Measurements from ENCODE around the gene ZNF77. TPM values are rescaled to one million over a fixed set of nuclear protein-coding genes. Genes with fewer than 3 reads are reported as not detected.

The ZNF77 gene
- polyA plus RNA-seq, 1 of the 3 experiments (the other 2 are of a cell fraction), result 4.4 TPM

DNA sequence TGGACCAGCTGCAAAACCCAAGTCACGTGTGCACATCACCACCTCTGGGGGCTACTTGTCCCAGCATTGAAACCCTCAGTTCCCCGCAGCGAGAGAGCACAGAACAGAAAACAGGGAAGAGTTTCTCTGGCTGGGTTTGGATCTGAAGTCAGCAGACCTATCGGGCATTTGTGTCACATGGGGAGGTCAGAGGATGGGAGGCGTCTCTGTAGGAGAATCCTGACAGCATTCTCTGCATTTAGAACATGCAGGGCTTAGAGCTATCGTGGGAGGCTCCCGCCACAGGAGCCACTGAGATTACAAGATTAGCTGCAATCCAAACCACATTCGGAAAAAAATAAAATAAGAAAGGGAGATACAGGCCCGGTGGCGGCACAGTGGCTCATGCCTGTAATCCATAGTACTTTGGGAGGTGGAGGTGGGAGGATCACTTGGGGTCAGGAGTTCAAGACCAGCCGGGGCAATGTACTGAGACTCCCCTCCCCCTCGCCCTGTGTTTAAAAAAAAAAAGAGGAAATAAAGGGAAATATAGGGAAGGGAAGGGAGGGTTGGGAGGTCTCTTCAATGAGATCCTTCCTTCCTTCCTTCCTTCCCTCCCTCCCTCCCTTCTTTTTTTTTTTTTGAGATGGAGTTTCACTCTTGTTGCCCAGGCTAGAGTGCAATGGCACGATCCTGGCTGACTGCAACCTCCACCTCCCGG lies 29.7 kb upstream of the ZNF77 start:
- 55% methylated on average over 14 of the region's 14 CpGs for WGBS (ENCODE audit: low lambda C conversion rate)
- Histone ChIP-seq H3K36me3 (replicated peaks in 1 of 2; ENCODE audit: control insufficient read depth in 1 of 2, insufficient read depth in 2 of 2, low read length in 1 of 2) (no peaks in the 10 kb centered on the region), H4K20me1 (ENCODE audit: insufficient read depth) (no peaks in the 10 kb centered on the region), H3K27ac (ENCODE audit: low read depth in 2 of 2, low read length in 1 of 2) (no peak overlapping the region), H3K9me3 (no peaks in the 10 kb centered on the region), H3F3A (replicated peaks; ENCODE audit: insufficient read depth) (peaks cover 8% of the 10 kb centered on the region), H3K4me1 (ENCODE audit: control insufficient read depth in 1 of 2, insufficient read depth in 2 of 2, low read depth in 1 of 2, low read length in 1 of 2) (peaks cover 0 to 8% of the 10 kb centered on the region in 2 experiments; a peak in 2 of 4 replicates), H3K27me3 (ENCODE audit: insufficient read depth) (no peaks in the 10 kb centered on the region), H2AFZ (ENCODE audit: low read depth) (no peak overlapping the region), H3K9ac (no peak overlapping the region), H3K4me3 (ENCODE audit: low read depth in 2 of 2, low read length in 1 of 2) (no peak overlapping the region), H3K79me2 (ENCODE audit: insufficient read depth) (no peaks in the 10 kb centered on the region), H3K4me2 (no peak overlapping the region), H3K9me2 (no peaks in the 10 kb centered on the region)
- TF ChIP-seq POLR2AphosphoS5 (IDR thresholded peaks at IDR 0.05; ENCODE audit: low read depth, low read length) (no peak), RFX5 (IDR thresholded peaks at IDR 0.05; ENCODE audit: low read length) (no peak), SMC3 (IDR thresholded peaks at IDR 0.05; ENCODE audit: low read depth, low read length) (no peak), YY1 (IDR thresholded peaks at IDR 0.05; ENCODE audit: low read depth) (no peak), RCOR1 (IDR thresholded peaks at IDR 0.05; ENCODE audit: low read length) (no peak)
- TF ChIP-seq, protein P1, sequence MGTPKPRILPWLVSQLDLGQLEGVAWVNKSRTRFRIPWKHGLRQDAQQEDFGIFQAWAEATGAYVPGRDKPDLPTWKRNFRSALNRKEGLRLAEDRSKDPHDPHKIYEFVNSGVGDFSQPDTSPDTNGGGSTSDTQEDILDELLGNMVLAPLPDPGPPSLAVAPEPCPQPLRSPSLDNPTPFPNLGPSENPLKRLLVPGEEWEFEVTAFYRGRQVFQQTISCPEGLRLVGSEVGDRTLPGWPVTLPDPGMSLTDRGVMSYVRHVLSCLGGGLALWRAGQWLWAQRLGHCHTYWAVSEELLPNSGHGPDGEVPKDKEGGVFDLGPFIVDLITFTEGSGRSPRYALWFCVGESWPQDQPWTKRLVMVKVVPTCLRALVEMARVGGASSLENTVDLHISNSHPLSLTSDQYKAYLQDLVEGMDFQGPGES (IDR thresholded peaks at IDR 0.05; ENCODE audit: low read depth, low read length), result no peak
- TF ChIP-seq, protein P2, sequence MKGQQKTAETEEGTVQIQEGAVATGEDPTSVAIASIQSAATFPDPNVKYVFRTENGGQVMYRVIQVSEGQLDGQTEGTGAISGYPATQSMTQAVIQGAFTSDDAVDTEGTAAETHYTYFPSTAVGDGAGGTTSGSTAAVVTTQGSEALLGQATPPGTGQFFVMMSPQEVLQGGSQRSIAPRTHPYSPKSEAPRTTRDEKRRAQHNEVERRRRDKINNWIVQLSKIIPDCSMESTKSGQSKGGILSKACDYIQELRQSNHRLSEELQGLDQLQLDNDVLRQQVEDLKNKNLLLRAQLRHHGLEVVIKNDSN (IDR thresholded peaks at IDR 0.05; ENCODE audit: borderline replicate concordance, low read depth), result no peak
- DNase-seq, result no peak
- CTCF ChIA-PET, result interaction anchor here (0.6 to 4.8 kb wide), 7 partner anchors 12 to 134 kb away, joined by 3 to 20 read pairs (median 3); no protein-coding TSS in a partner anchor
- POLR2A ChIA-PET, result interaction anchor here (0.7 to 2.4 kb wide), 2 partner anchors 9 to 61 kb away, joined by 4 to 9 read pairs; no protein-coding TSS in a partner anchor

DNA sequence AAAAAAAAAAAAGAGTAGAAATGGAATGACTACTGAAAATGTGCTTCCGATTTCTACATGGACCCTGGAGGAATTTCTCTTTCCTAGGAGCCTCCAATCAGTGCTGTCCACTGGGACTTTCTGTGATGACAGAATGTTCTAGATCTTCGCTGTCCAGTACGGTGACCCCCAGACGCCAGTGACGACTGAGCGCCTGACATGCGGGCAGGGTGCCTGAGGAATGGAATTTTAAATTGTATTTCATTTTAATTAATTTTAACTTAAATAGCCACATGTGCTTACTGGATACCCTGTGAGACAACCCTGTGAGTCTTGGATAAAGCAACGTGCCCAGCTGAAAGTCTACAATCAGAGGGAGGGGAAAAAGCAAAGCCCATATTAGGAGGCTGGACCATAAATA lies 28.5 kb upstream of the ZNF77 start:
- CTCF ChIA-PET, result interaction anchor here (1.2 to 1.3 kb wide), 2 partner anchors 10 to 54 kb away, joined by 3 to 4 read pairs; no protein-coding TSS in a partner anchor

More for the DNA sequence above, 28.5 kb upstream of the ZNF77 start:
- Histone ChIP-seq H3K9me2 (no peaks in the 10 kb centered on the region), H3K36me3 (replicated peaks in 1 of 2; ENCODE audit: control insufficient read depth in 1 of 2, insufficient read depth in 2 of 2, low read length in 1 of 2) (no peaks in the 10 kb centered on the region), H3K4me1 (ENCODE audit: control insufficient read depth in 1 of 2, insufficient read depth in 2 of 2, low read depth in 1 of 2, low read length in 1 of 2) (peaks cover 0 to 12% of the 10 kb centered on the region in 2 experiments; a peak in 2 of 4 replicates), H2AFZ (ENCODE audit: low read depth) (no peak overlapping the region), H3K4me2 (no peak overlapping the region), H3K4me3 (ENCODE audit: low read depth in 2 of 2, low read length in 1 of 2) (no peak overlapping the region), H3F3A (replicated peaks; ENCODE audit: insufficient read depth) (peaks cover 8% of the 10 kb centered on the region), H3K27ac (ENCODE audit: low read depth in 2 of 2, low read length in 1 of 2) (no peak overlapping the region), H3K27me3 (ENCODE audit: insufficient read depth) (no peaks in the 10 kb centered on the region), H3K9ac (no peak overlapping the region), H3K9me3 (no peaks in the 10 kb centered on the region), H4K20me1 (ENCODE audit: insufficient read depth) (no peaks in the 10 kb centered on the region), H3K79me2 (ENCODE audit: insufficient read depth) (no peaks in the 10 kb centered on the region)
- 67% methylated on average over 8 of the region's 8 CpGs for WGBS (ENCODE audit: low lambda C conversion rate)
- TF ChIP-seq RCOR1 (IDR thresholded peaks at IDR 0.05; ENCODE audit: low read length) (no peak), GATA2 (CRISPR knock-in tag; IDR thresholded peaks at IDR 0.05) (no peak), EZH2phosphoT487 (IDR thresholded peaks at IDR 0.05; ENCODE audit: borderline replicate concordance, low read depth) (no peak), ELF1 (IDR thresholded peaks at IDR 0.05) (no peak)
- TF ChIP-seq, protein P3, sequence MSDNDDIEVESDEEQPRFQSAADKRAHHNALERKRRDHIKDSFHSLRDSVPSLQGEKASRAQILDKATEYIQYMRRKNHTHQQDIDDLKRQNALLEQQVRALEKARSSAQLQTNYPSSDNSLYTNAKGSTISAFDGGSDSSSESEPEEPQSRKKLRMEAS (IDR thresholded peaks at IDR 0.05; ENCODE audit: low read depth), result no peak
- POLR2A ChIA-PET, result interaction anchor here (0.6 to 2.4 kb wide), 2 partner anchors 62 to 95 kb away, joined by 3 to 9 read pairs; no protein-coding TSS in a partner anchor
- no peak for DNase-seq
